ENCODE measurements around the gene PRKAR2B. TPM values are rescaled to one million over a fixed set of nuclear protein-coding genes. Genes with fewer than 3 reads are reported as not detected.

The PRKAR2B gene
- 11.1 TPM for polyA plus RNA-seq (2012; ENCODE audit: insufficient read length, low read depth)

- TF ChIP-seq FOXP2 (optimal IDR thresholded peaks at IDR 0.05; ENCODE audit: borderline replicate concordance, extremely low read depth, extremely low read length, insufficient read depth) (peak; percentile 78), TAF1 (IDR thresholded peaks at IDR 0.05; ENCODE audit: borderline replicate concordance, insufficient read depth, low read length) (no peak), SIN3A (IDR thresholded peaks at IDR 0.05; ENCODE audit: borderline replicate concordance, insufficient read depth, low read length) (0 out of 2 replicates have a peak, but pooled peaks have one; percentile 67)
Observed at GRCh38 chr7:107044347-107045194, at the start of gene PRKAR2B. TSS of gene PRKAR2B (plus strand) at chr7:107044705. CDS start at chr7:107044908, 203 bp downstream.

- no peak for TF ChIP-seq SIN3A (IDR thresholded peaks at IDR 0.05; ENCODE audit: borderline replicate concordance, insufficient read depth, low read length)
- TF ChIP-seq, protein P1, sequence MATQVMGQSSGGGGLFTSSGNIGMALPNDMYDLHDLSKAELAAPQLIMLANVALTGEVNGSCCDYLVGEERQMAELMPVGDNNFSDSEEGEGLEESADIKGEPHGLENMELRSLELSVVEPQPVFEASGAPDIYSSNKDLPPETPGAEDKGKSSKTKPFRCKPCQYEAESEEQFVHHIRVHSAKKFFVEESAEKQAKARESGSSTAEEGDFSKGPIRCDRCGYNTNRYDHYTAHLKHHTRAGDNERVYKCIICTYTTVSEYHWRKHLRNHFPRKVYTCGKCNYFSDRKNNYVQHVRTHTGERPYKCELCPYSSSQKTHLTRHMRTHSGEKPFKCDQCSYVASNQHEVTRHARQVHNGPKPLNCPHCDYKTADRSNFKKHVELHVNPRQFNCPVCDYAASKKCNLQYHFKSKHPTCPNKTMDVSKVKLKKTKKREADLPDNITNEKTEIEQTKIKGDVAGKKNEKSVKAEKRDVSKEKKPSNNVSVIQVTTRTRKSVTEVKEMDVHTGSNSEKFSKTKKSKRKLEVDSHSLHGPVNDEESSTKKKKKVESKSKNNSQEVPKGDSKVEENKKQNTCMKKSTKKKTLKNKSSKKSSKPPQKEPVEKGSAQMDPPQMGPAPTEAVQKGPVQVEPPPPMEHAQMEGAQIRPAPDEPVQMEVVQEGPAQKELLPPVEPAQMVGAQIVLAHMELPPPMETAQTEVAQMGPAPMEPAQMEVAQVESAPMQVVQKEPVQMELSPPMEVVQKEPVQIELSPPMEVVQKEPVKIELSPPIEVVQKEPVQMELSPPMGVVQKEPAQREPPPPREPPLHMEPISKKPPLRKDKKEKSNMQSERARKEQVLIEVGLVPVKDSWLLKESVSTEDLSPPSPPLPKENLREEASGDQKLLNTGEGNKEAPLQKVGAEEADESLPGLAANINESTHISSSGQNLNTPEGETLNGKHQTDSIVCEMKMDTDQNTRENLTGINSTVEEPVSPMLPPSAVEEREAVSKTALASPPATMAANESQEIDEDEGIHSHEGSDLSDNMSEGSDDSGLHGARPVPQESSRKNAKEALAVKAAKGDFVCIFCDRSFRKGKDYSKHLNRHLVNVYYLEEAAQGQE (IDR thresholded peaks at IDR 0.05; ENCODE audit: insufficient read depth in 1 of 2, low read depth in 2 of 2, low read length in 2 of 2): no peak
- no peak for TF ChIP-seq POLR2AphosphoS5 (IDR thresholded peaks at IDR 0.05; ENCODE audit: low read depth, low read length)
- TF ChIP-seq TAF1 (IDR thresholded peaks at IDR 0.05; ENCODE audit: borderline replicate concordance, insufficient read depth, low read length): no peak
- no peak for TF ChIP-seq FOXP2 (optimal IDR thresholded peaks at IDR 0.05; ENCODE audit: borderline replicate concordance, extremely low read depth, extremely low read length, insufficient read depth)
Observed at GRCh38 chr7:106994833-106995232, 49.7 kb upstream of the PRKAR2B start.

- TF ChIP-seq, protein P1 (IDR thresholded peaks at IDR 0.05; ENCODE audit: insufficient read depth in 1 of 2, low read depth in 2 of 2, low read length in 2 of 2): no peak
- TF ChIP-seq SIN3A (IDR thresholded peaks at IDR 0.05; ENCODE audit: borderline replicate concordance, insufficient read depth, low read length) (no peak), FOXP2 (optimal IDR thresholded peaks at IDR 0.05; ENCODE audit: borderline replicate concordance, extremely low read depth, extremely low read length, insufficient read depth) (no peak), POLR2AphosphoS5 (IDR thresholded peaks at IDR 0.05; ENCODE audit: low read depth, low read length) (no peak), TAF1 (IDR thresholded peaks at IDR 0.05; ENCODE audit: borderline replicate concordance, insufficient read depth, low read length) (no peak)
Observed at GRCh38 chr7:106997487-106998271, 46.8 kb upstream of the PRKAR2B start.

DNA sequence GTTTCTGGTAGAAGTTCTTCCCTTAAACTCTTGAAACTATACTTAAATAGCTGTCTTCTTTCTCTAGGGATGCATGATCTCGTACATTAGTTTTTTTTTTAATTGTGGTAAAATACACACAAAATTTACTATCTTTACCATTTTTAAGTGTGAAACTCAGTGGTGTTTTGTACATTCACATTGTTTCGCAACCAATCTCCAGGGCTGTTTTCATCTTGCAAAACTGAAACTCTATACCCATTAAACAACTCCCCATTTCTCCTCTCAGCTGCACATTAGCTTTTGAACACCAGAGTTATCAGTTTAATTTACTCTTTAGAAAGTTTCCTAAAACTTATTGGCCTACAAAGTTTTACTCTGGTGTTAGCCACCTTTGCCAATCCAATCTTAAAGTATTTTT, 45.5 kb upstream of the PRKAR2B start:
- TF ChIP-seq FOXP2 (optimal IDR thresholded peaks at IDR 0.05; ENCODE audit: borderline replicate concordance, extremely low read depth, extremely low read length, insufficient read depth): no peak
- TF ChIP-seq TAF1 (IDR thresholded peaks at IDR 0.05; ENCODE audit: borderline replicate concordance, insufficient read depth, low read length): no peak
- TF ChIP-seq SIN3A (IDR thresholded peaks at IDR 0.05; ENCODE audit: borderline replicate concordance, insufficient read depth, low read length): no peak
- TF ChIP-seq, protein P1 (IDR thresholded peaks at IDR 0.05; ENCODE audit: insufficient read depth in 1 of 2, low read depth in 2 of 2, low read length in 2 of 2): no peak

- TF ChIP-seq FOXP2 (optimal IDR thresholded peaks at IDR 0.05; ENCODE audit: borderline replicate concordance, extremely low read depth, extremely low read length, insufficient read depth) (no peak), POLR2AphosphoS5 (IDR thresholded peaks at IDR 0.05; ENCODE audit: low read depth, low read length) (no peak), TAF1 (IDR thresholded peaks at IDR 0.05; ENCODE audit: borderline replicate concordance, insufficient read depth, low read length) (no peak), SIN3A (IDR thresholded peaks at IDR 0.05; ENCODE audit: borderline replicate concordance, insufficient read depth, low read length) (no peak)
- TF ChIP-seq, protein P1 (IDR thresholded peaks at IDR 0.05; ENCODE audit: insufficient read depth in 1 of 2, low read depth in 2 of 2, low read length in 2 of 2): no peak
Observed at GRCh38 chr7:107001490-107001889, 43.0 kb upstream of the PRKAR2B start.

Data from PFSK-1 (cell line).